Non-pigmented ciliary epithelial cell (primary cell): ENCODE measurements around the gene POLK.

Source experiments
- DNase-seq: peaks from one replicate; pipeline ENCODE4 v3.0.0-alpha.2; 2010; ENCODE audit warnings: low read depth

Gene POLK

GRCh38 chr5:75510836-75511434 lies 756 bp upstream of the POLK start:
- DNase-seq, result no peak

GRCh38 chr5:75512383-75513074 lies 838 bp downstream of the POLK start:
- DNase-seq, result no peak

- DNase-seq, result no peak
These were observed 2.1 kb downstream of the POLK start for GRCh38 chr5:75513841-75514240.

- no peak for DNase-seq
These were observed 2.6 kb downstream of the POLK start for GRCh38 chr5:75514323-75514722.

- no peak for DNase-seq
These were observed 8.1 kb downstream of the POLK start for GRCh38 chr5:75519761-75520160.

GRCh38 chr5:75521195-75521594 lies 9.5 kb downstream of the POLK start:
- no peak for DNase-seq

- no peak for DNase-seq
These were observed 10.3 kb downstream of the POLK start for GRCh38 chr5:75522025-75522424.

GRCh38 chr5:75522542-75522941 lies 10.9 kb downstream of the POLK start:
- DNase-seq, result no peak

GRCh38 chr5:75523275-75523674 lies 11.6 kb downstream of the POLK start:
- no peak for DNase-seq

GRCh38 chr5:75524071-75524470 lies 12.4 kb downstream of the POLK start:
- no peak for DNase-seq

- DNase-seq, result no peak
These were observed 12.9 kb downstream of the POLK start for GRCh38 chr5:75524591-75524990.

- no peak for DNase-seq
These were observed 13.7 kb downstream of the POLK start for GRCh38 chr5:75525344-75525743.

- DNase-seq, result no peak
These were observed 14.4 kb downstream of the POLK start for GRCh38 chr5:75526070-75526469.

GRCh38 chr5:75529185-75529584 lies 17.5 kb downstream of the POLK start:
- no peak for DNase-seq

GRCh38 chr5:75532190-75532589 lies 20.5 kb downstream of the POLK start:
- DNase-seq, result no peak

- DNase-seq, result peak; percentile 37
These were observed 22.0 kb downstream of the POLK start for GRCh38 chr5:75533716-75534115.

GRCh38 chr5:75534734-75535133 lies 23.0 kb downstream of the POLK start:
- no peak for DNase-seq

GRCh38 chr5:75536147-75536546 lies 24.5 kb downstream of the POLK start:
- no peak for DNase-seq

GRCh38 chr5:75536694-75537360 lies 25.1 kb downstream of the POLK start:
- no peak for DNase-seq

GRCh38 chr5:75538211-75538610 lies 26.5 kb downstream of the POLK start:
- no peak for DNase-seq

- DNase-seq, result no peak
These were observed 33.4 kb downstream of the POLK start for GRCh38 chr5:75545131-75545530.

- DNase-seq, result no peak
These were observed 35.1 kb downstream of the POLK start for GRCh38 chr5:75546830-75547229.

- DNase-seq, result no peak
These were observed 36.1 kb downstream of the POLK start for GRCh38 chr5:75547812-75548211.

GRCh38 chr5:75550597-75550996 lies 38.9 kb downstream of the POLK start:
- no peak for DNase-seq
